ENCODE measurements around the gene CASK.

CASK gene

DNA sequence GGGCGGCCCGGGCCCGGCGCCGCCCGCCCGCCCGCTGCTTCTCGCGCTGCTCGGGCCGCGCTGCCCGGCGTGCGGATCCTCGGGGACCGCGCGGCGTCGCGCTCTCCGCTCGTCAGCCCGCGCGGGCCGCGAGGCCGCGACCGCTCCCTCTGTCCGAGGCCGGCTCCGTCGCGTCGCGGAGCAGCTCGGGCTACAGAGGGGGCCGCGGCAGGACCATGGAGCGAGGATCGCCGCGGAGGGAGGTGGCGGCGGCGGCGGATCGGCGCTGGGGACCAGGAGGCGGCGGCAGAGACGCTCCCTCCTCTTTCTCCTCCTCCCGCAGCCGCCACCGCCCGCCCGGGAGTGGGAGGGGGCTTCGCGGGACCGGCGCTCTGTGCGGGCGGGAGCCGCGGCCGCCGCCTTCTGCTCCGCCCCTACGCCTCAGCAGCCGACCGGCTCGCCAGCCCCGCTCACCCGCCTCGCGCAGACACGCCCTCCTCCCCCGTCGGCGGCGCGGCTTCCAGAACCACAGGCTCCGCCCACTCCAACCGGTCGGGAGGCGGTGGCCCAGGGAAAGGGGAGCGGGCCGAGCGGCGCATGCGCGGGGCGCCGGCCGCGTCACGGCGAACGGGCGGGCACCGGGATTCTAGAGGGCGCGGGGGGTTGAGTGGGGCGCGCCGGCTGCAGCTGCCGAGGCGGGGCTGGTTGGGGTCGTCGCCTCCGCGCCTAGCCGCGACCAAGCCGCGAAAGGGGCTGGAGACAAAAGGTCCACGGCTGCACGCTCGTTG, at the start of gene CASK:
Gene CASK (minus strand): TSS at position 344 of the 767 bp plus-strand sequence. CDS start 566 bp downstream, outside the sequence.
- no peak for DNase-seq (ENCODE audit: low read depth, low spot score)
- Histone ChIP-seq H3K4me3 (peak within 1 kb of the TSS; percentile 79), H3K27ac (no peak within 1 kb of the TSS), H3K36me3 (ENCODE audit: insufficient read depth, low read length) (no peaks in the 10 kb centered on the region), H3K9me3 (ENCODE audit: low read depth, low read length) (no peaks in the 10 kb centered on the region), H3K9ac (ENCODE audit: insufficient read length) (peak within 1 kb of the TSS; percentile 59)
- no peak for TF ChIP-seq FOXP2 (optimal IDR thresholded peaks at IDR 0.05; ENCODE audit: control extremely low read depth, extremely low read length, insufficient read depth)
- TF ChIP-seq EZH2 (IDR thresholded peaks at IDR 0.05) = no peak
- TF ChIP-seq POLR2AphosphoS5 (IDR thresholded peaks at IDR 0.05; ENCODE audit: borderline replicate concordance, low read depth, low read length) = no peak

- TF ChIP-seq EZH2 (IDR thresholded peaks at IDR 0.05) (no peak), FOXP2 (optimal IDR thresholded peaks at IDR 0.05; ENCODE audit: control extremely low read depth, extremely low read length, insufficient read depth) (no peak), POLR2AphosphoS5 (IDR thresholded peaks at IDR 0.05; ENCODE audit: borderline replicate concordance, low read depth, low read length) (no peak)
- no peaks in the 10 kb centered on the region for H3K36me3 ChIP-seq (ENCODE audit: insufficient read depth, low read length)
- no peaks in the 10 kb centered on the region for H3K9me3 ChIP-seq (ENCODE audit: low read depth, low read length)
- no peak overlapping the region for H3K9ac ChIP-seq (ENCODE audit: insufficient read length)
- no peak overlapping the region for H3K4me3 ChIP-seq
- no peak overlapping the region for H3K27ac ChIP-seq
- DNase-seq (ENCODE audit: low read depth, low spot score) = no peak
These were observed 48.0 kb upstream of the CASK start for GRCh38 chrX:41971346-41971745.

GRCh38 chrX:41970419-41970818, 47.1 kb upstream of the CASK start:
- TF ChIP-seq FOXP2 (optimal IDR thresholded peaks at IDR 0.05; ENCODE audit: control extremely low read depth, extremely low read length, insufficient read depth) = no peak
- no peak for TF ChIP-seq POLR2AphosphoS5 (IDR thresholded peaks at IDR 0.05; ENCODE audit: borderline replicate concordance, low read depth, low read length)
- TF ChIP-seq EZH2 (IDR thresholded peaks at IDR 0.05) = no peak
- DNase-seq (ENCODE audit: low read depth, low spot score) = no peak
- H3K9me3 ChIP-seq (ENCODE audit: low read depth, low read length) = no peaks in the 10 kb centered on the region
- H3K27ac ChIP-seq = no peak overlapping the region
- H3K4me3 ChIP-seq = no peak overlapping the region
- no peaks in the 10 kb centered on the region for H3K36me3 ChIP-seq (ENCODE audit: insufficient read depth, low read length)
- H3K9ac ChIP-seq (ENCODE audit: insufficient read length) = no peak overlapping the region

DNA sequence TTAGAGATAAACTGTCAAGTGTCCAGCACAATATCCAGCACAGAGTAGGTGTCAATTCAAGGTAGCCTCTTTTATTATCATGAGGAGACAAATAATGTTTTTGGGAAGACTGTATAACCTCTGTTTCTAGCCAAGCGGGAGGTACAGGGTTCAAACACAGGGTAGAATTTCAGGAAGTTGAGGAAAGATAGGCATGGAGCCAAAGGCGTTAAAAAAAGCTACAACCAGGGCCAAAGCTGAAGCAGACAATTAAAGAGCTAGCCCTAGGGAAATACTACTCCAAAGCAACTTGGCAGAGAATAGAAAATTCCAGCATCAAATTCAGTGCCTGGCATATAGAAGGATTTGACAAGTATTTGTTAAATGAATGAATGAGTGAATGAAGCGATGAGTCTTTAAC, 40.0 kb upstream of the CASK start:
- H3K36me3 ChIP-seq (ENCODE audit: insufficient read depth, low read length) = no peaks in the 10 kb centered on the region
- no peak for TF ChIP-seq POLR2AphosphoS5 (IDR thresholded peaks at IDR 0.05; ENCODE audit: borderline replicate concordance, low read depth, low read length)
- no peak for TF ChIP-seq FOXP2 (optimal IDR thresholded peaks at IDR 0.05; ENCODE audit: control extremely low read depth, extremely low read length, insufficient read depth)
- TF ChIP-seq EZH2 (IDR thresholded peaks at IDR 0.05) = no peak
- DNase-seq (ENCODE audit: low read depth, low spot score) = no peak

GRCh38 chrX:41960142-41960541, 36.8 kb upstream of the CASK start:
- Histone ChIP-seq H3K9ac (ENCODE audit: insufficient read length) (no peak overlapping the region), H3K36me3 (ENCODE audit: insufficient read depth, low read length) (no peaks in the 10 kb centered on the region), H3K27ac (no peak overlapping the region), H3K9me3 (ENCODE audit: low read depth, low read length) (no peaks in the 10 kb centered on the region), H3K4me3 (no peak overlapping the region)
- no peak for TF ChIP-seq POLR2AphosphoS5 (IDR thresholded peaks at IDR 0.05; ENCODE audit: borderline replicate concordance, low read depth, low read length)
- TF ChIP-seq FOXP2 (optimal IDR thresholded peaks at IDR 0.05; ENCODE audit: control extremely low read depth, extremely low read length, insufficient read depth) = no peak
- TF ChIP-seq EZH2 (IDR thresholded peaks at IDR 0.05) = no peak
- DNase-seq (ENCODE audit: low read depth, low spot score) = no peak

More for the DNA sequence above, 40.0 kb upstream of the CASK start:
- Histone ChIP-seq H3K9me3 (ENCODE audit: low read depth, low read length) (no peaks in the 10 kb centered on the region), H3K9ac (ENCODE audit: insufficient read length) (no peak overlapping the region), H3K4me3 (no peak overlapping the region), H3K27ac (no peak overlapping the region)

- H3K36me3 ChIP-seq (ENCODE audit: insufficient read depth, low read length) = no peaks in the 10 kb centered on the region
- TF ChIP-seq POLR2AphosphoS5 (IDR thresholded peaks at IDR 0.05; ENCODE audit: borderline replicate concordance, low read depth, low read length) = no peak
- no peak for TF ChIP-seq EZH2 (IDR thresholded peaks at IDR 0.05)
- no peak for TF ChIP-seq FOXP2 (optimal IDR thresholded peaks at IDR 0.05; ENCODE audit: control extremely low read depth, extremely low read length, insufficient read depth)
- H3K27ac ChIP-seq = no peak overlapping the region
- no peak overlapping the region for H3K9ac ChIP-seq (ENCODE audit: insufficient read length)
- no peak for DNase-seq (ENCODE audit: low read depth, low spot score)
- no peak overlapping the region for H3K4me3 ChIP-seq
- no peaks in the 10 kb centered on the region for H3K9me3 ChIP-seq (ENCODE audit: low read depth, low read length)
These were observed 35.5 kb upstream of the CASK start for GRCh38 chrX:41958861-41959260.

DNA sequence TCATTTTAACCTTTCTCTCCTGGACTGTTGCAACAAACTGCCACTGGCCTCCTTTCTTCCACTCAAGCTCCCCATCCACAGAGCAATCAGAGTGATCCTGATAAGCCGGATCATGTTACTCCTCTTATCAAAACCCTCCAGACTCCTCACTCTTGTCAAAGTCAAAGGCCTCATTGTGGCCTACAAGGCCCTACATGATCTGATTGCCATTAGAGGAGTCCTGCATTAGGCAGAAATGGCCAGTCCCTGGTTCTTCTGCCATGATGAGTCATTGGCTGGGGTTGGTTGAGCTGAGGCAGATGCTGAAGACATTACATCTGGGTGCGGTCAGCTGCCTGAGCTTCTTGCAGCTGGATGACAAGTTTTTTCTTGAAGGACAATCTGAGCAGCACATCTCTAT, 32.7 kb upstream of the CASK start:
- H3K27ac ChIP-seq = no peak overlapping the region
- DNase-seq (ENCODE audit: low read depth, low spot score) = no peak

GRCh38 chrX:41952102-41952501, 28.7 kb upstream of the CASK start:
- Histone ChIP-seq H3K4me3 (no peak overlapping the region), H3K9ac (ENCODE audit: insufficient read length) (no peak overlapping the region), H3K27ac (no peak overlapping the region), H3K36me3 (ENCODE audit: insufficient read depth, low read length) (no peaks in the 10 kb centered on the region), H3K9me3 (ENCODE audit: low read depth, low read length) (no peaks in the 10 kb centered on the region)
- no peak for DNase-seq (ENCODE audit: low read depth, low spot score)
- TF ChIP-seq POLR2AphosphoS5 (IDR thresholded peaks at IDR 0.05; ENCODE audit: borderline replicate concordance, low read depth, low read length) = no peak
- TF ChIP-seq FOXP2 (optimal IDR thresholded peaks at IDR 0.05; ENCODE audit: control extremely low read depth, extremely low read length, insufficient read depth) = no peak
- TF ChIP-seq EZH2 (IDR thresholded peaks at IDR 0.05) = no peak

More for the DNA sequence above, 32.7 kb upstream of the CASK start:
- Histone ChIP-seq H3K9ac (ENCODE audit: insufficient read length) (no peak overlapping the region), H3K4me3 (no peak overlapping the region), H3K36me3 (ENCODE audit: insufficient read depth, low read length) (no peaks in the 10 kb centered on the region), H3K9me3 (ENCODE audit: low read depth, low read length) (no peaks in the 10 kb centered on the region)
- TF ChIP-seq POLR2AphosphoS5 (IDR thresholded peaks at IDR 0.05; ENCODE audit: borderline replicate concordance, low read depth, low read length) (no peak), EZH2 (IDR thresholded peaks at IDR 0.05) (no peak), FOXP2 (optimal IDR thresholded peaks at IDR 0.05; ENCODE audit: control extremely low read depth, extremely low read length, insufficient read depth) (no peak)
